HepG2 (cell line): Measurements from ENCODE around the gene PHRF1. TPM values are rescaled to one million over a fixed set of nuclear protein-coding genes. Genes with fewer than 3 reads are reported as not detected.

Source experiments
- ATAC-seq: fragments of 200-7000 bp; cut with Tn5 transposase; 3 replicates; pipeline ENCODE4 v1.9.1; 2020; ENCODE audit warnings: mild to moderate bottlenecking, moderate library complexity
- BruUV-seq: library from RNA; stranded (reverse); fragments of 400-500 nt; replicated peaks from 2 replicates; lab custom pipeline; 2021; lab: Mats Ljungman, UMichigan
- CTCF ChIA-PET: fragments of 300-600 bp; formaldehyde crosslinking; extraction: SDS; loops from one replicate; lab custom pipeline; 2021; ENCODE audit warnings: low total read pairs, inconsistent platforms, low intra/inter-chr PET ratio; lab: Yijun Ruan, JAX
- POLR2A ChIA-PET: fragments of 350-600 bp; sonication (Branson Sonifier 250); formaldehyde crosslinking; loops from one replicate; lab custom pipeline; 2020; ENCODE audit warnings: antibody characterized with exemption, inconsistent platforms; lab: Yijun Ruan, JAX
- DNase-seq: peaks from one replicate; pipeline ENCODE4 v3.0.0-alpha.2; 2015; ENCODE audit warnings: low spot score
- FAIRE-seq: peaks from 3 replicates; lab custom pipeline; 2011; peaks lifted over from hg19 to GRCh38; lab: Jason Lieb, UNC
- H2AFZ ChIP-seq: one replicate; pipeline ENCODE4 v1.6.1; 2011; ENCODE audit warnings: low read length, inconsistent platforms
- H3K27ac ChIP-seq: fragments of 300-600 bp; 3 replicates; pipeline ENCODE4 v1.8.0; 2011; ENCODE audit warnings: mixed run types, mild to moderate bottlenecking, mixed read lengths, low read length, inconsistent platforms; ENCODE audit not compliant: insufficient read depth; ENCODE audit errors: extremely low read length
- H3K27me3 ChIP-seq, 2 experiments: fragments of 200-600 bp in 1 of 2; 2 replicates in 1 of 2; 3 replicates in 1 of 2; pipeline versions ENCODE4 v1.6.0 to v1.8.0; 2011; ENCODE audit warnings: low read length in 2 of 2, mild to moderate bottlenecking in 2 of 2, moderate library complexity in 2 of 2, inconsistent platforms in 1 of 2; ENCODE audit not compliant: insufficient read depth in 2 of 2, control insufficient read depth in 1 of 2
- H3K36me3 ChIP-seq, 2 experiments: fragments of 200-600 bp in 1 of 2; replicated peaks in 1 of 2; 2 replicates in 1 of 2; 3 replicates in 1 of 2; pipeline versions ENCODE4 v1.5.1 to v1.8.0; 2011; ENCODE audit warnings: low read length in 2 of 2, inconsistent platforms in 1 of 2; ENCODE audit not compliant: insufficient read depth in 2 of 2, control insufficient read depth in 1 of 2
- H3K4me1 ChIP-seq: 2 replicates; pipeline ENCODE4 v1.5.1; 2012; ENCODE audit warnings: low read length, inconsistent platforms; ENCODE audit not compliant: insufficient read depth
- H3K4me2 ChIP-seq: 2 replicates; pipeline ENCODE4 v1.6.0; 2011; ENCODE audit warnings: low read depth, low read length, inconsistent platforms
- H3K4me3 ChIP-seq, 3 experiments: fragments of 200-600 bp in 1 of 3; sonication (generic), shearing (Covaris generic) in 1 of 3; replicated peaks in 1 of 3; 2 replicates each; pipeline ENCODE4 v1.5.1; 2011 to 2016; ENCODE audit warnings: low read length in 3 of 3, inconsistent platforms in 2 of 3, low read depth in 2 of 3, mild to moderate bottlenecking in 2 of 3, control low read depth in 1 of 3, mixed read lengths in 1 of 3; ENCODE audit not compliant: insufficient read depth in 1 of 3
- H3K79me2 ChIP-seq: one replicate; pipeline ENCODE4 v1.6.1; 2011; ENCODE audit warnings: low read length, inconsistent platforms; ENCODE audit not compliant: insufficient read depth
- H3K9ac ChIP-seq: 2 replicates; pipeline ENCODE4 v1.6.0; 2011; ENCODE audit warnings: mild to moderate bottlenecking, low read depth, low read length, inconsistent platforms; ENCODE audit not compliant: insufficient read depth
- H3K9me3 ChIP-seq: 2 replicates; pipeline ENCODE4 v1.5.1; 2012; ENCODE audit warnings: mild to moderate bottlenecking, low read length
- H4K20me1 ChIP-seq: 2 replicates; pipeline ENCODE4 v1.6.0; 2011; ENCODE audit warnings: inconsistent platforms, mild to moderate bottlenecking, low read length, moderate library complexity; ENCODE audit not compliant: insufficient read depth
- ZFX ChIP-seq: sonication (generic); formaldehyde crosslinking; IDR thresholded peaks from 2 replicates; pipeline ENCODE4 v1.4.0; 2020; ENCODE audit warnings: mild to moderate bottlenecking, low read depth, missing genetic modification reagents, moderate library complexity
- ZNF605 ChIP-seq: sonication (generic); formaldehyde crosslinking; IDR thresholded peaks from 2 replicates; pipeline ENCODE4 v1.8.0; 2022; ENCODE audit warnings: mild to moderate bottlenecking, missing genetic modification reagents
- ZNF781 ChIP-seq: sonication (generic); formaldehyde crosslinking; IDR thresholded peaks from 2 replicates; pipeline ENCODE4 v1.5.1; 2020; ENCODE audit warnings: borderline replicate concordance, mild to moderate bottlenecking, missing genetic modification reagents; ENCODE audit errors: not compliant biosample characterization
- WGBS: methylation state at CpG from one replicate; pipeline ENCODE4 v1.1.6; 2017; ENCODE audit warnings: low lambda C conversion rate; 5-methylcytosine and 5-hydroxymethylcytosine counted together
- in situ Hi-C: cut with HindIII; loops from 2 replicates; pipeline ENCODE4 v1.10.0; 2017; ENCODE audit warnings: low pct_unique_long_range_greater_than_20kb; ENCODE audit not compliant: extremely low pct_ligation_motif_present
- intact Hi-C: fragments of 100-400 bp; cut with micrococcal nuclease; formaldehyde crosslinking; loops from one replicate; pipeline ENCODE4 v1.10.0; 2022; ENCODE audit not compliant: unreplicated experiment
- polyA plus RNA-seq, 8 experiments: library from polyadenylated mRNA; depleted of rRNA in 3 of 8; stranded (reverse) in 7 of 8; unstranded in 1 of 8; fragments of >200 nt; fragmentation: Illumina TruSeq in 4 of 8; extraction: Trizol in 4 of 8; gene quantifications; 2 replicates each; pipeline versions ENCODE4 v1.2.1 to v1.2.3, GENCODE V29; 2011 to 2016; ENCODE audit warnings: low read depth in 4 of 8, missing spikeins in 1 of 8, mixed read lengths in 1 of 8; ENCODE audit not compliant: insufficient read depth in 1 of 8
- total RNA-seq, 5 experiments: library from RNA; depleted of rRNA; stranded (reverse); fragments of >200 nt; fragmentation: Illumina TruSeq; extraction: Trizol; gene quantifications; 2 replicates each; pipeline ENCODE4 v1.2.3, GENCODE V29; 2016; ENCODE audit warnings: low read depth in 1 of 5
- TF ChIP-seq, protein P1 (sequence below): sonication (generic); formaldehyde crosslinking; IDR thresholded peaks from 2 replicates; pipeline ENCODE4 v1.4.0; 2020; ENCODE audit warnings: missing genetic modification reagents, low read depth, mild to moderate bottlenecking, borderline replicate concordance

Gene PHRF1
- total and polyA plus RNA-seq, 2 of the 13 experiments (the other 11 are each of a cell fraction or from before 2014, with no cell fraction given), result 8.2 to 16.7 TPM

- no TSS peak for BruUV-seq
- Histone ChIP-seq H3K9ac (peak overlapping the region; percentile 61), H4K20me1 (peaks cover 29% of the 10 kb centered on the region), H3K4me3 (peak overlapping the region; percentile 61 to 80 (median 66)), H3K9me3 (no peaks in the 10 kb centered on the region), H3K27ac (no peak overlapping the region), H3K27me3 (no peaks in the 10 kb centered on the region; a peak in 2 of 5 replicates), H3K36me3 (peaks cover 0 to 3% of the 10 kb centered on the region in 2 experiments; a peak in 1 of 5 replicates), H3K4me2 (peak overlapping the region; percentile 99), H3K4me1 (peaks cover 65% of the 10 kb centered on the region), H3K79me2 (peaks cover 31% of the 10 kb centered on the region), H2AFZ (no peak overlapping the region)
- no peak for DNase-seq
- CTCF ChIA-PET, result no interaction called here
- POLR2A ChIA-PET, result interaction anchor here (1.5 to 2.5 kb wide), 5 partner anchors 13 to 81 kb away, joined by 9 to 33 read pairs (median 27); partner anchors contain the start of gene LMNTD2
- in situ Hi-C loops (no loop called here), intact Hi-C loops (no loop called here)
- TF ChIP-seq ZFX, result peak; percentile 15; the same call in 1 of the 2 replicates
- TF ChIP-seq, protein P1, sequence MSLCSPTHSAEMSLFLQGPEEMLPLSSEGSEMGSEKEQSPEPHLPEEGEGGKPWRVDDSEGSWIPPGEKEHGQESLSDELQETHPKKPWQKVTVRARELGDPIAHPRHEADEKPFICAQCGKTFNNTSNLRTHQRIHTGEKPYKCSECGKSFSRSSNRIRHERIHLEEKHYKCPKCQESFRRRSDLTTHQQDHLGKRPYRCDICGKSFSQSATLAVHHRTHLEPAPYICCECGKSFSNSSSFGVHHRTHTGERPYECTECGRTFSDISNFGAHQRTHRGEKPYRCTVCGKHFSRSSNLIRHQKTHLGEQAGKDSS (CRISPR knock-in tag), result 0 out of 2 replicates have a peak, but pooled peaks have one; percentile 9
- no peak for TF ChIP-seq ZNF781
- TF ChIP-seq ZNF605 (CRISPR knock-in tag), result 0 out of 2 replicates have a peak, but pooled peaks have one; percentile 27
- ATAC-seq, result peak; percentile 5
- under 1% methylated on average over 15 of the region's 25 CpGs for WGBS
- FAIRE-seq, result no peak
These were observed 1.5 kb upstream of the PHRF1 start for GRCh38 chr11:574632-575312.
